GM12874 (cell line): ENCODE measurements around the gene HECTD1.

Source experiments
- CTCF ChIP-seq: IDR thresholded peaks from 2 replicates; pipeline ENCODE4 v1.5.1; 2011; ENCODE audit warnings: low read depth, mild to moderate bottlenecking, control low read depth, low read length, moderate library complexity; ENCODE audit not compliant: insufficient read depth

The HECTD1 gene

DNA sequence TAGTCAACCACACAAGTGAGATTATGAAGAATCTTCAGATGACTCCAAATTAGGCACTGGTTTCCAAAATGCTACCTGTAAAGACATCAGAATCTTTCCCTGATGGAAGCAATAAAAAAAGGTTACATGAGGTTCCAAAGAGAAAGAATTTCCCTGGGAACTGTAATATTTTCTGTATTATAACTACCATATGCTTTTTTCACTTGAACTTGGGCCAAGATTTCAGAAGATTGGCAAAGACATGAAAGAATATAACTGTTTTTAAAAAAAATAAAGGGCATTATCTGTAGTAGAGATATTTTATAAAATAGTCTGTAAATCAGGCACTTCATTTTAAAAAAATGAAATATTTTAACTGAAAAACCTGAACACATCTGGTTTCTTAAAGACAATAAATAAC lies 12.9 kb downstream of the HECTD1 start:
- no peak for TF ChIP-seq CTCF

GRCh38 chr14:31194095-31194494 lies 13.5 kb downstream of the HECTD1 start:
- TF ChIP-seq CTCF, result no peak

DNA sequence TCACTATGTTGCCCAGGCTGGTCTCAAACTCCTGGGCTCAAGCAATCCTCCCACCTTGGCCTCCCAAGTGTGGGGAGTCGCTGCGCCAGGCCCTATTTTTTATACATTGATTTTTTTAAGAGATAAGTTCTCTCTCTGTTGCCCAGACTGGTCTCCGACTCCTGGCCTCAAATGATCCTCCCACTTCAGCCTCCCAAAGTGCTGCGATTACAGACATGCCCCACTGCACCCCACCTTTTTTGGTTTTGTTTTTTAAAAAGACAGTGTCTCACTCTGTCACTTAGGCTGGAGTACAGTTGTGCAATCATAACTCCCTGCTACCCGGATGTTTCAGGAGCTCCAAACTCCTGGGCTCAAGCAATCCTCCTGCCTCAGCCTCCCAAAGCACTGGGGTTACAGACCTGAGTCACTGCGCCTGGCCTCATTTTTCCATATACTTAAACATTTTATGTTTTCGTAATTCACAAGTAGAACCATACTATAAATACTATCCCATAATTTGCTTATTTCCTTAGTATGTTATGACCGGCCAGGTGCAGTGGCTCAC lies 16.8 kb downstream of the HECTD1 start:
- TF ChIP-seq CTCF, result no peak

- no peak for TF ChIP-seq CTCF
Observed at GRCh38 chr14:31190219-31190603, 17.4 kb downstream of the HECTD1 start.

GRCh38 chr14:31189346-31190218 lies 18.0 kb downstream of the HECTD1 start:
- TF ChIP-seq CTCF, result no peak

- TF ChIP-seq CTCF, result no peak
Observed at GRCh38 chr14:31188744-31189143, 18.8 kb downstream of the HECTD1 start.

DNA sequence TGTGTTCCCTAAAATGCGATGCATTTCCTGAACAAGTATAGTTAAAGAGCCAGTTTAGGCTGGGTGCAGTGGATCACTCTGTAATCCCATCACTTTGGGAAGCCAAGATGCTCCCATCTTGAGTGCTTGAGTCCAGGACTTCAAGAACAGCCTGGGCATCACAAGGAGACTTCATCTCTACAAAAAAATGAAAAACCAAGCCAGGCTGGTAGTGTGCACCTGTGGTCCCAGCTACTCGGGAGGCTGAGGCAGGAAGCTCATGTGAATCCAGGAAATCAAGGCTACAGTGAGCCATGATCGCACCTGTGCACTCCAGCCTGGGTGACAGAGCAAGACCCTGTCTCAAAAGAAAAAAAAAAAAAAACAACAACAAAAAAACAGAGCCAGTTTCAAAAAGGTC lies 26.3 kb downstream of the HECTD1 start:
- TF ChIP-seq CTCF, result no peak
